ENCODE results near the gene IFIT2.

Gene IFIT2

GRCh38 chr10:89305766-89306433 is 4.1 kb downstream of the IFIT2 start:
- TF ChIP-seq YY1 (IDR thresholded peaks at IDR 0.05; ENCODE audit: low read depth) (no peak), NFIC (IDR thresholded peaks at IDR 0.05) (no peak), RAD21 (IDR thresholded peaks at IDR 0.05; ENCODE audit: low read depth) (no peak), EGR1 (IDR thresholded peaks at IDR 0.05) (no peak), TEAD4 (IDR thresholded peaks at IDR 0.05) (no peak), TCF12 (IDR thresholded peaks at IDR 0.05; ENCODE audit: low read depth) (no peak), EP300 (IDR thresholded peaks at IDR 0.05; ENCODE audit: borderline replicate concordance) (no peak), MAX (IDR thresholded peaks at IDR 0.05) (no peak), USF1 (IDR thresholded peaks at IDR 0.05) (no peak), CREB1 (IDR thresholded peaks at IDR 0.05; ENCODE audit: low read depth) (no peak), CEBPB (IDR thresholded peaks at IDR 0.05) (no peak), REST (IDR thresholded peaks at IDR 0.05; ENCODE audit: low read depth) (no peak), TAF1 (IDR thresholded peaks at IDR 0.05; ENCODE audit: low read depth) (no peak), FOXM1 (IDR thresholded peaks at IDR 0.05; ENCODE audit: borderline replicate concordance, low read depth) (no peak)

GRCh38 chr10:89306434-89307268 is 4.8 kb downstream of the IFIT2 start:
- no peak for TF ChIP-seq TAF1 (IDR thresholded peaks at IDR 0.05; ENCODE audit: low read depth)

GRCh38 chr10:89307269-89307577 is 5.4 kb downstream of the IFIT2 start:
- no peak for TF ChIP-seq NFIC (IDR thresholded peaks at IDR 0.05)
- 0 out of 2 replicates have a peak, but pooled peaks have one; percentile 35 for TF ChIP-seq TEAD4 (IDR thresholded peaks at IDR 0.05)

- no peak for TF ChIP-seq EP300 (IDR thresholded peaks at IDR 0.05; ENCODE audit: borderline replicate concordance)
- TF ChIP-seq CEBPB (IDR thresholded peaks at IDR 0.05): no peak
- TF ChIP-seq ZBTB7A (IDR thresholded peaks at IDR 0.05; ENCODE audit: low read depth): no peak
- TF ChIP-seq YY1 (IDR thresholded peaks at IDR 0.05; ENCODE audit: low read depth): no peak
- TF ChIP-seq EGR1 (IDR thresholded peaks at IDR 0.05): no peak
- TF ChIP-seq NFIC (IDR thresholded peaks at IDR 0.05): no peak
- TF ChIP-seq MAX (IDR thresholded peaks at IDR 0.05): no peak
- TF ChIP-seq TAF1 (IDR thresholded peaks at IDR 0.05; ENCODE audit: low read depth): no peak
- no peak for TF ChIP-seq CREB1 (IDR thresholded peaks at IDR 0.05; ENCODE audit: low read depth)
These were observed 6.4 kb downstream of the IFIT2 start for GRCh38 chr10:89308266-89308665.

- TF ChIP-seq REST (IDR thresholded peaks at IDR 0.05; ENCODE audit: low read depth): no peak
- no peak for TF ChIP-seq EP300 (IDR thresholded peaks at IDR 0.05; ENCODE audit: borderline replicate concordance)
- TF ChIP-seq TCF12 (IDR thresholded peaks at IDR 0.05; ENCODE audit: low read depth): no peak
- TF ChIP-seq YY1 (IDR thresholded peaks at IDR 0.05; ENCODE audit: low read depth): no peak
- TF ChIP-seq TAF1 (IDR thresholded peaks at IDR 0.05; ENCODE audit: low read depth): no peak
- TF ChIP-seq RAD21 (IDR thresholded peaks at IDR 0.05; ENCODE audit: low read depth): no peak
- TF ChIP-seq EGR1 (IDR thresholded peaks at IDR 0.05): no peak
- TF ChIP-seq CEBPB (IDR thresholded peaks at IDR 0.05): no peak
- no peak for TF ChIP-seq TEAD4 (IDR thresholded peaks at IDR 0.05)
- TF ChIP-seq ZBTB7A (IDR thresholded peaks at IDR 0.05; ENCODE audit: low read depth): no peak
- no peak for TF ChIP-seq NFIC (IDR thresholded peaks at IDR 0.05)
- TF ChIP-seq MAX (IDR thresholded peaks at IDR 0.05): no peak
- no peak for TF ChIP-seq FOXM1 (IDR thresholded peaks at IDR 0.05; ENCODE audit: borderline replicate concordance, low read depth)
- no peak for TF ChIP-seq CREB1 (IDR thresholded peaks at IDR 0.05; ENCODE audit: low read depth)
- no peak for TF ChIP-seq USF1 (IDR thresholded peaks at IDR 0.05)
These were observed 6.9 kb downstream of the IFIT2 start for GRCh38 chr10:89308736-89309135.

All from Ishikawa (cell line).